ENCODE results near the gene SH3GLB2. TPM values are rescaled to one million over a fixed set of nuclear protein-coding genes. Genes with fewer than 3 reads are reported as not detected.

The SH3GLB2 gene
- total and polyA plus RNA-seq, 2 of the 8 experiments (the other 6 are each of a cell fraction or from before 2014, with no cell fraction given), result 52.7 to 79.9 TPM

GRCh38 chr9:129014608-129015007 is 13.5 kb downstream of the SH3GLB2 start:
- Histone ChIP-seq H3K79me2 (ENCODE audit: control insufficient read depth in 1 of 2, insufficient read depth in 2 of 2, low read length in 2 of 2) (no peaks in the 10 kb centered on the region), H2AFZ (ENCODE audit: low read length) (no peak overlapping the region), H2BK15ac (ENCODE audit: low read length) (no peak overlapping the region), H3K23me2 (ENCODE audit: low read depth, low read length) (no peaks in the 10 kb centered on the region), H3K4me2 (ENCODE audit: insufficient read depth in 1 of 2, low read depth in 2 of 2, low read length in 2 of 2) (no peak overlapping the region), H2AK5ac (ENCODE audit: low read depth, low read length) (no peak overlapping the region), H3K79me1 (ENCODE audit: low read depth, low read length) (peaks cover 2% of the 10 kb centered on the region; the same call in 1 of the 2 replicates), H4K8ac (ENCODE audit: extremely low read depth, insufficient read depth, low read length) (no peak overlapping the region), H3K4me1 (replicated peaks in 1 of 4; ENCODE audit: control insufficient read depth in 3 of 4, insufficient read depth in 4 of 4, low read length in 3 of 4) (no peaks in the 10 kb centered on the region), H3K36me3 (ENCODE audit: control insufficient read depth in 2 of 4, insufficient read depth in 4 of 4, low read length in 3 of 4) (peaks cover 6 to 39% (median 18%) of the 10 kb centered on the region in 4 experiments; a peak in 7 of 8 replicates), H4K20me1 (replicated peaks in 1 of 2; ENCODE audit: control insufficient read depth in 1 of 2, insufficient read depth in 2 of 2, low read length in 2 of 2) (peaks cover 0 to 10% of the 10 kb centered on the region in 2 experiments), H3K4ac (replicated peaks; ENCODE audit: insufficient read length, low read depth, low read length) (no peak overlapping the region), H4K5ac (ENCODE audit: insufficient read length, low read depth, low read length) (no peak overlapping the region), H2BK20ac (ENCODE audit: low read length) (no peak overlapping the region), H3K14ac (ENCODE audit: insufficient read length) (no peak overlapping the region), H3K23ac (ENCODE audit: insufficient read length) (no peak overlapping the region), H3K9me3 (ENCODE audit: insufficient read depth in 2 of 2, low read depth in 1 of 2, low read length in 1 of 2) (no peaks in the 10 kb centered on the region), H3K4me3 (ENCODE audit: extremely low read depth in 1 of 4, insufficient read depth in 2 of 4, low read depth in 3 of 4, low read length in 4 of 4) (no peak overlapping the region), H3K27ac (ENCODE audit: low read depth, low read length) (no peak overlapping the region), H4K91ac (replicated peaks; ENCODE audit: insufficient read length, low read length) (no peak overlapping the region), H2BK12ac (ENCODE audit: low read depth, low read length) (no peak overlapping the region), H3K56ac (replicated peaks; ENCODE audit: insufficient read length, low read depth, low read length) (no peak overlapping the region), H2BK5ac (ENCODE audit: low read depth, low read length) (no peak overlapping the region), H2BK120ac (replicated peaks; ENCODE audit: low read depth, low read length) (no peak overlapping the region), H3K9ac (replicated peaks in 1 of 4; ENCODE audit: extremely low read depth in 1 of 4, low read depth in 3 of 4, low read length in 3 of 4) (no peak overlapping the region), H3K18ac (ENCODE audit: extremely low read depth, low read length) (no peak overlapping the region), H3K27me3 (replicated peaks in 1 of 4; ENCODE audit: control insufficient read depth in 3 of 4, extremely low read depth in 1 of 4, insufficient read depth in 3 of 4, low read length in 3 of 4) (no peaks in the 10 kb centered on the region)
- ChIA-PET CTCF (ENCODE audit: partially characterized antibody) (interaction anchor here (1.7 to 1.8 kb wide), 2 partner anchors 8 to 11 kb away, joined by 6 to 7 read pairs; no protein-coding TSS in a partner anchor), POLR2A (ENCODE audit: partially characterized antibody) (interaction anchor here (0.9 to 5.6 kb wide), 2 partner anchors 11 to 15 kb away, joined by 3 to 41 read pairs; no protein-coding TSS in a partner anchor)
- TF ChIP-seq CEBPB (IDR thresholded peaks at IDR 0.05; ENCODE audit: low read depth, low read length), result peak; percentile 28; the same call in 1 of the 2 replicates
- no peak for TF ChIP-seq SIRT6 (IDR thresholded peaks at IDR 0.05; ENCODE audit: low read length)
- DNase-seq (ENCODE audit: low read depth in 1 of 2, low spot score in 2 of 2), result no peak
- WGBS, 2 experiments (ENCODE audit: extremely low coverage in 1 of 2, insufficient coverage in 1 of 2, insufficient read length in 1 of 2, insufficient replicate concordance in 2 of 2, low coverage in 1 of 2, low lambda C conversion rate in 2 of 2, missing lambda C conversion rate in 1 of 2), result 96% methylated on average over 8 of the region's 8 CpGs; no CpG with 5 or more reads in 1 of the 2 experiments
- FAIRE-seq, result no peak
